Testis (tissue), 3 donors: Measurements from ENCODE around the gene NXPH4. TPM values are rescaled to one million over a fixed set of nuclear protein-coding genes. Genes with fewer than 3 reads are reported as not detected.

ENCODE experiments used
- DNase-seq: peaks from one replicate; pipeline ENCODE4 v3.0.0-alpha.2; 2019
- H3K27ac ChIP-seq, 2 donors: fragments of 200-600 bp; sonication (generic); one replicate each; pipeline ENCODE4 v1.5.1; 2019
- H3K27me3 ChIP-seq: fragments of 200-600 bp; sonication (generic); one replicate; pipeline ENCODE4 v1.5.1; 2019
- H3K36me3 ChIP-seq: fragments of 200-600 bp; sonication (generic); one replicate; pipeline ENCODE4 v1.5.1; 2017; ENCODE audit warnings: low read depth; ENCODE audit errors: missing control alignments
- H3K4me1 ChIP-seq: fragments of 200-600 bp; sonication (generic); one replicate; pipeline ENCODE4 v1.5.1; 2019
- H3K4me3 ChIP-seq, 2 donors: fragments of 200-600 bp; sonication (generic); one replicate each; pipeline ENCODE4 v1.5.1; 2017 to 2019
- H3K9me3 ChIP-seq: fragments of 200-600 bp; sonication (generic); one replicate; pipeline ENCODE4 v1.5.1; 2017
- POLR2A ChIP-seq: fragments of 450-650 bp; IDR thresholded peaks from one replicate; pipeline ENCODE4 v1.6.1; 2017; ENCODE audit warnings: antibody characterized with exemption, mild to moderate bottlenecking, moderate library complexity
- WGBS, 2 donors: methylation state at CpG; one replicate each; pipeline ENCODE4 v1.1.5; 2018; 5-methylcytosine and 5-hydroxymethylcytosine counted together
- intact Hi-C: fragments of 100-400 bp; cut with DNase I; formaldehyde crosslinking; loops from one replicate; pipeline ENCODE4 v1.15.1; 2023; ENCODE audit warnings: low total_unique reads
- polyA plus RNA-seq: library from polyadenylated mRNA; stranded (reverse); fragments of 350-450 nt; fragmentation: Illumina TruSeq; extraction: RNeasy Lipid Tissue Mini Kit (QIAGEN cat#74804); gene quantifications from one replicate; pipeline ENCODE4 v1.2.3, GENCODE V29; 2014; ENCODE audit warnings: low read depth, low replicate concordance; ENCODE audit not compliant: insufficient read depth
- total RNA-seq, 2 donors: library from RNA; depleted of rRNA; stranded (reverse); fragments of >200 nt; gene quantifications; one replicate each; pipeline ENCODE4 v1.2.3, GENCODE V29; 2016
- TF ChIP-seq, protein P1 (sequence below), 3 experiments: fragments of 450-650 bp in 2 of 3; fragments of 200-600 bp in 1 of 3; sonication (generic) in 1 of 3; IDR thresholded peaks; one replicate each; pipeline ENCODE4 v1.5.1; 2016 to 2019; ENCODE audit warnings: antibody characterized with exemption in 3 of 3, mild to moderate bottlenecking in 2 of 3, moderate library complexity in 1 of 3

The NXPH4 gene
- total and polyA plus RNA-seq, 3 donors from 2014 or later: 1.8 to 7.7 (median 7.5) TPM

DNA sequence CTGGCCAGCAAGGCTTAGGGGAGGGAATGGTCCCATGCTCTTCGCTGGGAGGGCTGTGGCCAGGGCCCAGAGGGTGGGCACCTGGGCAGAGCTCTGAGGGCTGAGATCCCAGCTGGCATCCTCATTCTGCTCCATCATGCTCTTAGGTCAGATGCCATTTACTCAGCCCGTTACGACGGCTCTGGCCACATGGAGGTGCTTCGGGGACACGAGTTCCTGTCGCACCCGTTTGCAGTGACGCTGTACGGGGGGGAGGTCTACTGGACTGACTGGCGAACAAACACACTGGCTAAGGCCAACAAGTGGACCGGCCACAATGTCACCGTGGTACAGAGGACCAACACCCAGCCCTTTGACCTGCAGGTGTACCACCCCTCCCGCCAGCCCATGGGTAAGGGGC is 38.4 kb upstream of the NXPH4 start:
- no peaks in the 10 kb centered on the region for H3K36me3 ChIP-seq
- TF ChIP-seq, protein P1, sequence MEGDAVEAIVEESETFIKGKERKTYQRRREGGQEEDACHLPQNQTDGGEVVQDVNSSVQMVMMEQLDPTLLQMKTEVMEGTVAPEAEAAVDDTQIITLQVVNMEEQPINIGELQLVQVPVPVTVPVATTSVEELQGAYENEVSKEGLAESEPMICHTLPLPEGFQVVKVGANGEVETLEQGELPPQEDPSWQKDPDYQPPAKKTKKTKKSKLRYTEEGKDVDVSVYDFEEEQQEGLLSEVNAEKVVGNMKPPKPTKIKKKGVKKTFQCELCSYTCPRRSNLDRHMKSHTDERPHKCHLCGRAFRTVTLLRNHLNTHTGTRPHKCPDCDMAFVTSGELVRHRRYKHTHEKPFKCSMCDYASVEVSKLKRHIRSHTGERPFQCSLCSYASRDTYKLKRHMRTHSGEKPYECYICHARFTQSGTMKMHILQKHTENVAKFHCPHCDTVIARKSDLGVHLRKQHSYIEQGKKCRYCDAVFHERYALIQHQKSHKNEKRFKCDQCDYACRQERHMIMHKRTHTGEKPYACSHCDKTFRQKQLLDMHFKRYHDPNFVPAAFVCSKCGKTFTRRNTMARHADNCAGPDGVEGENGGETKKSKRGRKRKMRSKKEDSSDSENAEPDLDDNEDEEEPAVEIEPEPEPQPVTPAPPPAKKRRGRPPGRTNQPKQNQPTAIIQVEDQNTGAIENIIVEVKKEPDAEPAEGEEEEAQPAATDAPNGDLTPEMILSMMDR (IDR thresholded peaks at IDR 0.05): no peak
- TF ChIP-seq POLR2A: no peak
- H3K27me3 ChIP-seq: no peaks in the 10 kb centered on the region
- H3K9me3 ChIP-seq: no peaks in the 10 kb centered on the region
- 88 to 100% methylated on average over 1 to 14 of the region's 14 CpGs for WGBS, 2 donors
- intact Hi-C loops: loop anchor here (2.0 kb wide), 1 partner anchor 51 kb away; no protein-coding TSS in a partner anchor
- DNase-seq: no peak
- H3K4me3 ChIP-seq: no peak overlapping the region
- peaks cover 15% of the 10 kb centered on the region for H3K4me1 ChIP-seq
- no peak overlapping the region for H3K27ac ChIP-seq

DNA sequence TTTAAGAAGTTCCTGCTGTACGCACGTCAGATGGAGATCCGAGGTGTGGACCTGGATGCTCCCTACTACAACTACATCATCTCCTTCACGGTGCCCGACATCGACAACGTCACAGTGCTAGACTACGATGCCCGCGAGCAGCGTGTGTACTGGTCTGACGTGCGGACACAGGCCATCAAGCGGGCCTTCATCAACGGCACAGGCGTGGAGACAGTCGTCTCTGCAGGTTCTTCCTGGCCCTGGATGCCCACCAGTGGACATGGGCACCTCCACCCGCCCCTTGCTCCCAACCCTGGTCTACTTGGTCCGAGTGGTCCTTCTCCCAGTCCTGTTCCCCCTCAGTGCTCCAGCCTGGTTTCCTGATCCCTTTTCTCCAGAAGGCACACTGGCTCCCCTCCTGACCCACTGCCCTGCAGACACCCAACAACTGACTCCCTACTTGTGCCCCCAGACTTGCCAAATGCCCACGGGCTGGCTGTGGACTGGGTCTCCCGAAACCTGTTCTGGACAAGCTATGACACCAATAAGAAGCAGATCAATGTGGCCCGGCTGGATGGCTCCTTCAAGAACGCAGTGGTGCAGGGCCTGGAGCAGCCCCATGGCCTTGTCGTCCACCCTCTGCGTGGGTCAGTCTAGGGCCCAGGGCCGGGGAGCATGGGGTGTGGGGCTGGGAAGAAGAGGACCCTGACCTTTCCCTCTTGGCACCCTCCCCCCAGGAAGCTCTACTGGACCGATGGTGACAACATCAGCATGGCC is 37.1 kb upstream of the NXPH4 start:
- H3K9me3 ChIP-seq: no peaks in the 10 kb centered on the region
- intact Hi-C loops: loop anchor here (2.0 kb wide), 1 partner anchor 53 kb away; no protein-coding TSS in a partner anchor
- H3K27ac ChIP-seq: no peak overlapping the region
- WGBS, 2 donors: 81 to 89% methylated on average over 3 to 27 of the region's 27 CpGs
- TF ChIP-seq POLR2A: no peak
- TF ChIP-seq, protein P1 (IDR thresholded peaks at IDR 0.05): no peak
- DNase-seq: no peak
- H3K27me3 ChIP-seq: no peaks in the 10 kb centered on the region
- H3K4me1 ChIP-seq: peaks cover 13% of the 10 kb centered on the region
- H3K4me3 ChIP-seq: no peak overlapping the region
- H3K36me3 ChIP-seq: no peaks in the 10 kb centered on the region

DNA sequence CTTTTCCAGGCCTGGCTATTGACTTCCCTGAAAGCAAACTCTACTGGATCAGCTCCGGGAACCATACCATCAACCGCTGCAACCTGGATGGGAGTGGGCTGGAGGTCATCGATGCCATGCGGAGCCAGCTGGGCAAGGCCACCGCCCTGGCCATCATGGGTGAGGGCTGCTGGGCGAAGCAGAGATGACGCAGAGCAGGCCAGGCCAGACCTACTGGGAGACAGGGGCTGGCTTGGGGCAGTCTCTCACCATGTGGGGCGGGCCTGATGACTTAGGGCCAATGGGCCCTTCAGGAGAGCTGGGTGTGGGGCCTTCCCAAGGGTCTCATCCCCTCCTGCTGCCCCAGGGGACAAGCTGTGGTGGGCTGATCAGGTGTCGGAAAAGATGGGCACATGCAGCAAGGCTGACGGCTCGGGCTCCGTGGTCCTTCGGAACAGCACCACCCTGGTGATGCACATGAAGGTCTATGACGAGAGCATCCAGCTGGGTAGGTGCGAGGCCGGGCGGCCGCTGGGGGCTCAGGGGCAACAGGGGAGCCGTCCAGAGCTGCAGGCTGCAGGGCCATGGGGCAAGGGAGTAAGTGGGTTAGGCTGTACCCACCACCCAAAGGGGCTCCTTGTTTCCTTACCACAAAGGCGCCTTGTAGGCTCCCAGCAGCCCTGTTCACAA is 36.1 kb upstream of the NXPH4 start:
- DNase-seq: no peak
- Histone ChIP-seq H3K4me3 (no peak overlapping the region), H3K9me3 (no peaks in the 10 kb centered on the region), H3K4me1 (peaks cover 3% of the 10 kb centered on the region), H3K27me3 (no peaks in the 10 kb centered on the region), H3K36me3 (no peaks in the 10 kb centered on the region), H3K27ac (no peak overlapping the region)
- intact Hi-C loops: no loop called here
- TF ChIP-seq POLR2A: no peak
- TF ChIP-seq, protein P1 (IDR thresholded peaks at IDR 0.05): no peak
- 92 to 100% methylated on average over 5 to 20 of the region's 20 CpGs for WGBS, 2 donors

DNA sequence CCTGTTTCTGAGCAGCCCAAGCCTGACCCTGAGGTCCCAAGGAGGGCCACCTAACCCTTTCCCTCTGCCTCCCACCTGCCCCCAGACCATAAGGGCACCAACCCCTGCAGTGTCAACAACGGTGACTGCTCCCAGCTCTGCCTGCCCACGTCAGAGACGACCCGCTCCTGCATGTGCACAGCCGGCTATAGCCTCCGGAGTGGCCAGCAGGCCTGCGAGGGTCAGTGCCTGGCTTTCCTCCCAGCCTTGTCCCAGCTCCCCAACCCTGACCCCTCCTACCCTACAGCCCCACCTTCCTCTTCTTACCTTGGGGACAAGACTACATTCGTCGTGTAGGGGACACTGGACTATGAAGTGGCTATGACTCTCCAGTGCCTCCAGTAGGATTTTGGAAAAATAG is 35.5 kb upstream of the NXPH4 start:
- H3K4me3 ChIP-seq: no peak overlapping the region
- no peaks in the 10 kb centered on the region for H3K36me3 ChIP-seq
- H3K27ac ChIP-seq: no peak overlapping the region
- TF ChIP-seq POLR2A: no peak
- TF ChIP-seq, protein P1 (IDR thresholded peaks at IDR 0.05): no peak
- no peaks in the 10 kb centered on the region for H3K9me3 ChIP-seq
- intact Hi-C loops: no loop called here
- WGBS, 2 donors: 61 to 64% methylated on average over 9 of the region's 9 CpGs
- H3K4me1 ChIP-seq: no peaks in the 10 kb centered on the region
- DNase-seq: no peak
- H3K27me3 ChIP-seq: no peaks in the 10 kb centered on the region
